Measurements from ENCODE around the gene GNPDA2.

- TF ChIP-seq, protein P1, sequence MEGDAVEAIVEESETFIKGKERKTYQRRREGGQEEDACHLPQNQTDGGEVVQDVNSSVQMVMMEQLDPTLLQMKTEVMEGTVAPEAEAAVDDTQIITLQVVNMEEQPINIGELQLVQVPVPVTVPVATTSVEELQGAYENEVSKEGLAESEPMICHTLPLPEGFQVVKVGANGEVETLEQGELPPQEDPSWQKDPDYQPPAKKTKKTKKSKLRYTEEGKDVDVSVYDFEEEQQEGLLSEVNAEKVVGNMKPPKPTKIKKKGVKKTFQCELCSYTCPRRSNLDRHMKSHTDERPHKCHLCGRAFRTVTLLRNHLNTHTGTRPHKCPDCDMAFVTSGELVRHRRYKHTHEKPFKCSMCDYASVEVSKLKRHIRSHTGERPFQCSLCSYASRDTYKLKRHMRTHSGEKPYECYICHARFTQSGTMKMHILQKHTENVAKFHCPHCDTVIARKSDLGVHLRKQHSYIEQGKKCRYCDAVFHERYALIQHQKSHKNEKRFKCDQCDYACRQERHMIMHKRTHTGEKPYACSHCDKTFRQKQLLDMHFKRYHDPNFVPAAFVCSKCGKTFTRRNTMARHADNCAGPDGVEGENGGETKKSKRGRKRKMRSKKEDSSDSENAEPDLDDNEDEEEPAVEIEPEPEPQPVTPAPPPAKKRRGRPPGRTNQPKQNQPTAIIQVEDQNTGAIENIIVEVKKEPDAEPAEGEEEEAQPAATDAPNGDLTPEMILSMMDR (conservative IDR thresholded peaks at IDR 0.05), result no peak
- no peak for TF ChIP-seq ZFX (IDR thresholded peaks at IDR 0.05)
These were observed 47.3 kb downstream of the GNPDA2 start for GRCh38 chr4:44679060-44679459.
